ENCODE data around the gene GRM7. TPM values are rescaled to one million over a fixed set of nuclear protein-coding genes. Genes with fewer than 3 reads are reported as not detected.

The GRM7 gene
- total RNA-seq, 1 experiment from 2014 or later, result not detected

DNA sequence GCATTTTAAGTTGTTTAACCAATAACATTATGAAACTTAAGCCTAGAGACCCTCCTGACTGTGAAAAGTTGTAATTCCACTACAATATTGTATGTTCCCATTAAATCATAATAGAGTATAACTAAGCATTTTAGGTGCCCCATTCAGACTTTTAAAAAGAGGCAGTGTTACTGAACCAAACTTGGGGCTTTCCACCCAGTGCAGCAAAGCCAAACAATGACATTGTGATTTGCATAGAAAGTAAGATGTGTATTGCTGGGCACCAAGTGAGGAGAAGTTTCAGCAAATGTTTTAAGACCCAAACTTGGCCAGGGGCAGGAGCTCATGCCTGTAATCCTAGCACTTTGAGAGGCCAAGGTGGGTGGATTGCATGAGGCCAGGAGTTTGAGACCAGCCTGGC, 706.2 kb downstream of the GRM7 start:
- Histone ChIP-seq H3K79me2 (ENCODE audit: low read length) (no peaks in the 10 kb centered on the region), H3K4me2 (ENCODE audit: low read length) (no peak overlapping the region), H2AFZ (ENCODE audit: low read length) (no peak overlapping the region), H4K20me1 (ENCODE audit: low read length) (no peaks in the 10 kb centered on the region), H3K27me3 (ENCODE audit: low read length) (no peaks in the 10 kb centered on the region), H3K4me1 (ENCODE audit: insufficient read depth, low read length) (no peaks in the 10 kb centered on the region), H3K9me2 (replicated peaks; ENCODE audit: low read length) (no peaks in the 10 kb centered on the region), H3K27ac (ENCODE audit: low read length) (no peak overlapping the region), H3K4me3 (ENCODE audit: low read length) (no peak overlapping the region), H3K9ac (ENCODE audit: low read length) (no peak overlapping the region), H3K9me3 (ENCODE audit: low read length) (peaks cover 25% of the 10 kb centered on the region), H3K36me3 (ENCODE audit: low read depth, low read length) (no peaks in the 10 kb centered on the region), H3F3A (ENCODE audit: low read length, unreplicated experiment) (no peaks in the 10 kb centered on the region)
- TF ChIP-seq EZH2 (IDR thresholded peaks at IDR 0.05; ENCODE audit: low read length, unreplicated experiment) (no peak), EZH2phosphoT487 (IDR thresholded peaks at IDR 0.05; ENCODE audit: borderline replicate concordance, low read length) (no peak)
- TF ChIP-seq, protein P1, sequence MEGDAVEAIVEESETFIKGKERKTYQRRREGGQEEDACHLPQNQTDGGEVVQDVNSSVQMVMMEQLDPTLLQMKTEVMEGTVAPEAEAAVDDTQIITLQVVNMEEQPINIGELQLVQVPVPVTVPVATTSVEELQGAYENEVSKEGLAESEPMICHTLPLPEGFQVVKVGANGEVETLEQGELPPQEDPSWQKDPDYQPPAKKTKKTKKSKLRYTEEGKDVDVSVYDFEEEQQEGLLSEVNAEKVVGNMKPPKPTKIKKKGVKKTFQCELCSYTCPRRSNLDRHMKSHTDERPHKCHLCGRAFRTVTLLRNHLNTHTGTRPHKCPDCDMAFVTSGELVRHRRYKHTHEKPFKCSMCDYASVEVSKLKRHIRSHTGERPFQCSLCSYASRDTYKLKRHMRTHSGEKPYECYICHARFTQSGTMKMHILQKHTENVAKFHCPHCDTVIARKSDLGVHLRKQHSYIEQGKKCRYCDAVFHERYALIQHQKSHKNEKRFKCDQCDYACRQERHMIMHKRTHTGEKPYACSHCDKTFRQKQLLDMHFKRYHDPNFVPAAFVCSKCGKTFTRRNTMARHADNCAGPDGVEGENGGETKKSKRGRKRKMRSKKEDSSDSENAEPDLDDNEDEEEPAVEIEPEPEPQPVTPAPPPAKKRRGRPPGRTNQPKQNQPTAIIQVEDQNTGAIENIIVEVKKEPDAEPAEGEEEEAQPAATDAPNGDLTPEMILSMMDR (conservative IDR thresholded peaks at IDR 0.05; ENCODE audit: low read depth, low read length), result no peak
- BruUV-seq (replicated peaks), result no TSS peak
- intact Hi-C loops (cut with micrococcal nuclease), result no loop called here
- no peak for DNase-seq
- CTCF ChIA-PET, result no interaction called here
- POLR2A ChIA-PET (ENCODE audit: unreplicated experiment), result no interaction called here
- no peak for ATAC-seq

DNA sequence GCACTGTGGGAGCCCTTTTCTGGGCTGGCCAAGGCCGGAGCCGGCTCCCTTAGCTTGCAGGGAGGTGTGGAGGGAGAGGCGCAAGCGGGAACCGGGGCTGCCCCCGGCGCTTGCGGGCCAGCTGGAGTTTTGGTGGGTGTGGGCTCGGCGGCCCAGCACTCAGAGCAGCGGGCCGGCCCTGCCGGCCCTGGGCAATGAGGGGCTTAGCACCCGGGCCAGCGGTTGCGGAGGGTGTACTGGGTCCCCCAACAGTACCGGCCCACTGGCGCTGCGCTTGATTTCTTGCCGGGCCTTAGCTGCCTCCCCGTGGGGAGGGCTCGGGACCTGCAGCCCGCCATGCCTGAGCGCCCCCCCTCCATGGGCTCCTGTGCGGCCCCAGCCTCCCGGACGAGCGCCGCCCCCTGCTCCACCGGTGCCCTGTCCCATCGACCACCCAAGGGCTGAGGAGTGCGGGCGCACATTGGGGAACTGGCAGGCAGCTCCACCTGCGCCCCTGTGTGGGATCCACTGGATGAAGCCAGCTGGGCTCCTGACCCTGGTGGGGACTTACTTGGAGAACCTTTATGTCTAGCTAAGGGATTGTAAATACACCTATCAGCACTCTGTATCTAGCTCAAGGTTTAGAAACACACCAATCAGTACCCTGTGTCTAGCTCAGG, 707.7 kb downstream of the GRM7 start:
- ChIA-PET POLR2A (ENCODE audit: unreplicated experiment) (no interaction called here), CTCF (no interaction called here)
- Histone ChIP-seq H3K4me1 (ENCODE audit: insufficient read depth, low read length) (no peaks in the 10 kb centered on the region), H3K27me3 (ENCODE audit: low read length) (no peaks in the 10 kb centered on the region), H3K4me2 (ENCODE audit: low read length) (no peak overlapping the region), H3K9me3 (ENCODE audit: low read length) (peaks cover 28% of the 10 kb centered on the region), H4K20me1 (ENCODE audit: low read length) (no peaks in the 10 kb centered on the region), H3K79me2 (ENCODE audit: low read length) (no peaks in the 10 kb centered on the region), H3K27ac (ENCODE audit: low read length) (no peak overlapping the region), H3K36me3 (ENCODE audit: low read depth, low read length) (no peaks in the 10 kb centered on the region), H3F3A (ENCODE audit: low read length, unreplicated experiment) (no peaks in the 10 kb centered on the region), H3K9me2 (replicated peaks; ENCODE audit: low read length) (no peaks in the 10 kb centered on the region), H2AFZ (ENCODE audit: low read length) (no peak overlapping the region), H3K9ac (ENCODE audit: low read length) (no peak overlapping the region), H3K4me3 (ENCODE audit: low read length) (no peak overlapping the region)
- ATAC-seq, result no peak
- BruUV-seq (replicated peaks), result no TSS peak
- intact Hi-C loops (cut with micrococcal nuclease), result no loop called here
- no peak for DNase-seq
- TF ChIP-seq, protein P1 (conservative IDR thresholded peaks at IDR 0.05; ENCODE audit: low read depth, low read length), result no peak
- TF ChIP-seq EZH2phosphoT487 (IDR thresholded peaks at IDR 0.05; ENCODE audit: borderline replicate concordance, low read length), result no peak
- no peak for TF ChIP-seq EZH2 (IDR thresholded peaks at IDR 0.05; ENCODE audit: low read length, unreplicated experiment)

DNA sequence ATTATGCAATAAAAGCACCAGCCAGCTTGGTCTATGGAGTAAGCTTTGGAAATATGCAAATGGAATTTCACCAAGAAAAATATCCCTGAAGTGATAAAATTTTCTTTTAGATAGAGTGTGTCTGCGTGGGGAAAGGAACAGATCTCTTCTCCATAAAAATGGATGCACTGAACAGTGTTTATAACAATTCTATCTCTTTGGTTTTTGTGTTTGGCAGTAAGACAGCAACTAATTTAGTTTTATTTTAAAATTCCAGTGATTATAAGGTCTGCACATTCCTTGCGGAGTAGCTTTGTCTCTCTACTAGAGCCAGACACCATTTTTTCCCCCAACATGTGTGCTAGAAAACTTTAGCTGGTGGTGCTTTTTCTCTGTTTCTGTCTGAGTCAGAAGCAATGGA, 712.4 kb downstream of the GRM7 start:
- no peaks in the 10 kb centered on the region for H3F3A ChIP-seq (ENCODE audit: low read length, unreplicated experiment)
- H3K79me2 ChIP-seq (ENCODE audit: low read length), result no peaks in the 10 kb centered on the region
- no peaks in the 10 kb centered on the region for H4K20me1 ChIP-seq (ENCODE audit: low read length)
- H2AFZ ChIP-seq (ENCODE audit: low read length), result no peak overlapping the region
- intact Hi-C loops (cut with micrococcal nuclease), result no loop called here
- H3K9me2 ChIP-seq (replicated peaks; ENCODE audit: low read length), result no peaks in the 10 kb centered on the region
- no peaks in the 10 kb centered on the region for H3K4me1 ChIP-seq (ENCODE audit: insufficient read depth, low read length)
- POLR2A ChIA-PET (ENCODE audit: unreplicated experiment), result no interaction called here
- no TSS peak for BruUV-seq (replicated peaks)
- TF ChIP-seq, protein P1 (conservative IDR thresholded peaks at IDR 0.05; ENCODE audit: low read depth, low read length), result no peak
- TF ChIP-seq EZH2phosphoT487 (IDR thresholded peaks at IDR 0.05; ENCODE audit: borderline replicate concordance, low read length) (no peak), EZH2 (IDR thresholded peaks at IDR 0.05; ENCODE audit: low read length, unreplicated experiment) (no peak)
- H3K27me3 ChIP-seq (ENCODE audit: low read length), result no peaks in the 10 kb centered on the region
- H3K4me3 ChIP-seq (ENCODE audit: low read length), result no peak overlapping the region
- H3K27ac ChIP-seq (ENCODE audit: low read length), result no peak overlapping the region
- no peak overlapping the region for H3K4me2 ChIP-seq (ENCODE audit: low read length)
- CTCF ChIA-PET, result no interaction called here
- H3K9me3 ChIP-seq (ENCODE audit: low read length), result peaks cover 21% of the 10 kb centered on the region; the same call in 1 of the 2 replicates
- DNase-seq, result no peak
- H3K36me3 ChIP-seq (ENCODE audit: low read depth, low read length), result no peaks in the 10 kb centered on the region
- H3K9ac ChIP-seq (ENCODE audit: low read length), result no peak overlapping the region
- no peak for ATAC-seq

All from PC-3 (cell line).